ENCODE results near the gene MED15.

DNA sequence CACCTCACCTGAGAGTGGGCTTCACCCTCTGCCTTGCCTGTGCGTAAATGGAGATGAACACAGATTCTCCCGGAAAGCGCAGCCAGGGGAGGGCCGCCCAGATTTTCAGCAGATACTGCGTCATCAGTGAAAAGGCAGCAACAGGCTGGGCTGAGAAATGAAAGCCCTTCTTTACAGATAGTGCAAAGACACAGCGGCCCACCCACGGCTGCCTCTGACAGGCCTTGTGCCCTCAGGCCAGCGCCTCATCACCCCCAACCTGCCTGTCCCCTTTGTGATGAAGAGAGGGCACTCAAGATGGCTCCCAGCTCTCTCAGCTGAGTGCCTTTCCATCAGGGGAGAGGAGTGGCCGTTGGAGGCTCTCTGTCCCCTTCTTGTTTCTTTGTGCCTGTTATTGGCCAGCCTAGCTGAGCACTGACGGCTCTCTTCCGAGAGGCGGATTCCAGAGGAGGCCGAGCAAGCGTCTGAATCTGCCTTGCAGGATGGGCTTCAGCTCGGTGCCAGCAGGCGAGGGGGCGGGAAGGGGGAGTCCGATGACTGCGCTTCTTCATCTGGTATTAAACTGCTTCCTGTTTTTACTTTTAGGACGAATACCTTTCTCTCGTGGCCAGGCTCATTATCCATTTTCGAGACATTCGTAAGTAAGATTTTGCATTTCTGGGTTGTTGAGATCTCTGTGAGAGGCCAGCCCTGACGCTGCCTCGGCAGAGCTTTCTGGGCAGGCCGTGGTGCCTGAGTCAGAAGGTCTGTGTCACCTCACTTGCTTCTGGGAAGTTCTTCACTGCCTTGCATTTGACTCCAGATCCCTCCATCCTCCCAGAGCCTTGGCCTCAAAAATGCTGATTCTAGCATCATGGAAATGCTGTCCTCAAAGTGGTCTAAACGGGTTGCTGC, 43.7 kb downstream of the MED15 start:
- no peak for TF ChIP-seq EP300 (IDR thresholded peaks at IDR 0.05)
- no peak for TF ChIP-seq CTCF (IDR thresholded peaks at IDR 0.05)
- TF ChIP-seq, protein P1, sequence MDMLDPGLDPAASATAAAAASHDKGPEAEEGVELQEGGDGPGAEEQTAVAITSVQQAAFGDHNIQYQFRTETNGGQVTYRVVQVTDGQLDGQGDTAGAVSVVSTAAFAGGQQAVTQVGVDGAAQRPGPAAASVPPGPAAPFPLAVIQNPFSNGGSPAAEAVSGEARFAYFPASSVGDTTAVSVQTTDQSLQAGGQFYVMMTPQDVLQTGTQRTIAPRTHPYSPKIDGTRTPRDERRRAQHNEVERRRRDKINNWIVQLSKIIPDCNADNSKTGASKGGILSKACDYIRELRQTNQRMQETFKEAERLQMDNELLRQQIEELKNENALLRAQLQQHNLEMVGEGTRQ (IDR thresholded peaks at IDR 0.05), result no peak
- peak; percentile 16 for TF ChIP-seq MAFK (IDR thresholded peaks at IDR 0.05; ENCODE audit: partially characterized antibody)
- TF ChIP-seq KDM5A (IDR thresholded peaks at IDR 0.05), result no peak
- TF ChIP-seq ESRRA (IDR thresholded peaks at IDR 0.05; ENCODE audit: borderline replicate concordance, low read length), result no peak
- no peak for TF ChIP-seq MYC (IDR thresholded peaks at IDR 0.05; ENCODE audit: borderline replicate concordance, low read length)
- TF ChIP-seq, protein P2, sequence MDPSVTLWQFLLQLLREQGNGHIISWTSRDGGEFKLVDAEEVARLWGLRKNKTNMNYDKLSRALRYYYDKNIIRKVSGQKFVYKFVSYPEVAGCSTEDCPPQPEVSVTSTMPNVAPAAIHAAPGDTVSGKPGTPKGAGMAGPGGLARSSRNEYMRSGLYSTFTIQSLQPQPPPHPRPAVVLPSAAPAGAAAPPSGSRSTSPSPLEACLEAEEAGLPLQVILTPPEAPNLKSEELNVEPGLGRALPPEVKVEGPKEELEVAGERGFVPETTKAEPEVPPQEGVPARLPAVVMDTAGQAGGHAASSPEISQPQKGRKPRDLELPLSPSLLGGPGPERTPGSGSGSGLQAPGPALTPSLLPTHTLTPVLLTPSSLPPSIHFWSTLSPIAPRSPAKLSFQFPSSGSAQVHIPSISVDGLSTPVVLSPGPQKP (IDR thresholded peaks at IDR 0.05; ENCODE audit: low read depth, low read length), result no peak
- no peak for TF ChIP-seq RARB (CRISPR knock-in tag; IDR thresholded peaks at IDR 0.05)
- no peak for TF ChIP-seq ZSCAN20 (CRISPR knock-in tag; IDR thresholded peaks at IDR 0.05)

All from A549 (cell line).